ENCODE data around the gene CCDC90B. TPM values are rescaled to one million over a fixed set of nuclear protein-coding genes. Genes with fewer than 3 reads are reported as not detected.

The CCDC90B gene
- total RNA-seq, 1 experiment from 2014 or later, result 35.9 TPM

DNA sequence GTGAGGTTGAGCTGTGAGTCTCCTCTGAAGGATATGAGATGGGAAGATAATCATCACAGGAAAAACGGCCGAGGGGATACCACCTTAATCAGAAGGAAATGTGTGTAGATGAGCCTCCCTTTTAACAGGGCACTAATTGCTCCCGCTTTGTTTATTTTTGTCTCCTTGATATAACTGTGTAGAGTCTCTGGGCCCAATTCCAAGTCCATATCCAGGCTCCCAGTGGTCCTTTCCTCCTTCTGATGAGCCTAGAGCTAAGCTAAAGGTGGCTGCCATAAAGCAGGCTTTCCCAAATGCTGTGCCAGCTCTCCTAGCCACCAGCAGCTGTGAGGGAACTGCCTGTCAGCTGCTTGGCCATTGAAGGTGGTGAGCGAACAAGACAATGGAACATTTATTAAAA, 17.1 kb upstream of the CCDC90B start:
- no peak overlapping the region for H3K18ac ChIP-seq (ENCODE audit: insufficient read length, low read depth, low read length)
- no CpG with 5 or more reads among the region's 4 CpGs for WGBS (ENCODE audit: extremely low coverage, insufficient read length, low lambda C conversion rate)
- no peaks in the 10 kb centered on the region for H3K79me2 ChIP-seq (ENCODE audit: insufficient read depth, low read length)
- Mint-ChIP-seq H3K4me3 (no peak overlapping the region), H3K27me3 (ENCODE audit: low read depth) (peaks cover 2% of the 10 kb centered on the region; the same call in 1 of the 2 replicates), H3K36me3 (ENCODE audit: insufficient read depth in 1 of 3, low read depth in 3 of 3) (no peaks in the 10 kb centered on the region), H3K4me1 (no peaks in the 10 kb centered on the region), H3K27ac (no peak overlapping the region; a peak in 1 of 7 replicates), H3K9me3 (no peaks in the 10 kb centered on the region)
- H4K8ac ChIP-seq (replicated peaks; ENCODE audit: insufficient read length, low read depth, low read length), result no peak overlapping the region
- H2BK20ac ChIP-seq (ENCODE audit: low read depth, low read length, poor library complexity, severe bottlenecking), result no peak overlapping the region
- no peak for DNase-seq
- no peaks in the 10 kb centered on the region for H3K79me1 ChIP-seq (ENCODE audit: insufficient read depth, low read depth, low read length, poor library complexity, severe bottlenecking)
- H2BK12ac ChIP-seq (ENCODE audit: insufficient read length, low read depth, low read length), result no peak overlapping the region
- H2BK15ac ChIP-seq (ENCODE audit: low read depth, low read length), result no peak overlapping the region
- no peak overlapping the region for H4K91ac ChIP-seq (ENCODE audit: insufficient read length, low read depth, low read length)
- H4K20me1 ChIP-seq (ENCODE audit: control insufficient read depth, insufficient read depth, insufficient read length), result no peaks in the 10 kb centered on the region
- no peaks in the 10 kb centered on the region for H3K4me1 ChIP-seq (ENCODE audit: insufficient read depth, low read length)
- H3K56ac ChIP-seq (ENCODE audit: insufficient read length, low read depth, low read length), result no peak overlapping the region
- no peak for TF ChIP-seq CTCF (conservative IDR thresholded peaks at IDR 0.05)
- H3K4ac ChIP-seq (ENCODE audit: low read depth, low read length), result no peak overlapping the region
- no peak overlapping the region for H2BK120ac ChIP-seq (ENCODE audit: low read depth, low read length, poor library complexity, severe bottlenecking)
- no peak overlapping the region for H3K4me2 ChIP-seq (ENCODE audit: insufficient read depth, insufficient read length, low read length)
- H3K9ac ChIP-seq (ENCODE audit: extremely low read depth, insufficient read length, low read length), result no peak overlapping the region
- no peak overlapping the region for H4K5ac ChIP-seq (ENCODE audit: insufficient read length, low read depth, low read length)
- no peak overlapping the region for H3K23ac ChIP-seq (ENCODE audit: insufficient read length, low read depth, low read length)
- H2BK5ac ChIP-seq (ENCODE audit: insufficient read length, low read length), result no peak overlapping the region
- no peak overlapping the region for H2AK5ac ChIP-seq (ENCODE audit: insufficient read length, low read length)
- H2AFZ ChIP-seq (ENCODE audit: low read length), result no peak overlapping the region
- H3K9me3 ChIP-seq (ENCODE audit: control insufficient read depth, low read depth, low read length), result no peaks in the 10 kb centered on the region
- no peaks in the 10 kb centered on the region; the same call in 1 of the 2 replicates for H3K27me3 ChIP-seq (ENCODE audit: insufficient read depth, low read length)
- H3K14ac ChIP-seq (ENCODE audit: insufficient read depth, low read length), result no peak overlapping the region
- H3T11ph ChIP-seq (ENCODE audit: low read length), result no peak overlapping the region
- H3K27ac ChIP-seq (ENCODE audit: insufficient read length, low read depth, low read length), result no peak overlapping the region
- H3K23me2 ChIP-seq (ENCODE audit: insufficient read length, low read depth, low read length, poor library complexity, severe bottlenecking), result no peaks in the 10 kb centered on the region
